CD4-positive, alpha-beta T cell (primary cell): ENCODE data around the gene RBMS2. TPM values are rescaled to one million over a fixed set of nuclear protein-coding genes. Genes with fewer than 3 reads are reported as not detected.

Source experiments
- ATAC-seq: fragments of 200-7000 bp; cut with Tn5 transposase; one replicate; pipeline ENCODE4 v1.10.0; 2022; ENCODE audit warnings: mild to moderate bottlenecking; ENCODE audit not compliant: poor library complexity
- CTCF ChIA-PET: fragments of 350-600 bp; sonication (Branson Sonifier 250); formaldehyde crosslinking; loops from one replicate; lab custom pipeline; 2021; ENCODE audit warnings: antibody characterized with exemption, inconsistent platforms; lab: Charles Lee
- POLR2A ChIA-PET: fragments of 350-600 bp; sonication (Branson Sonifier 250); formaldehyde crosslinking; loops from one replicate; lab custom pipeline; 2021; ENCODE audit warnings: antibody characterized with exemption, inconsistent platforms; lab: Charles Lee
- DNase-seq, 14 experiments: peaks; one replicate each; pipeline ENCODE4 v3.0.0-alpha.2; 2013 to 2020; ENCODE audit warnings: mixed read lengths in 2 of 14
- H3K27ac ChIP-seq, 2 donors: one replicate each; pipeline versions ENCODE4 v1.5.1 to v1.7.0; 2013; ENCODE audit warnings: low read length in 2 of 2, low read depth in 1 of 2, mild to moderate bottlenecking in 1 of 2
- H3K27me3 ChIP-seq, 2 experiments: 1 replicate in 1 of 2; 2 replicates in 1 of 2; pipeline versions ENCODE4 v1.6.1 to v1.7.0; 2013; ENCODE audit warnings: low read length in 2 of 2, control low read depth in 1 of 2, mild to moderate bottlenecking in 1 of 2, moderate library complexity in 1 of 2; ENCODE audit not compliant: insufficient read depth in 2 of 2, control insufficient read depth in 1 of 2
- H3K36me3 ChIP-seq: one replicate; pipeline ENCODE4 v1.6.1; 2013; ENCODE audit warnings: low read length, control low read depth; ENCODE audit not compliant: insufficient read depth
- H3K4me1 ChIP-seq: one replicate; pipeline ENCODE4 v1.6.1; 2013; ENCODE audit warnings: low read length, control low read depth; ENCODE audit not compliant: insufficient read depth
- H3K4me3 ChIP-seq: one replicate; pipeline ENCODE4 v1.5.1; 2013; ENCODE audit warnings: mild to moderate bottlenecking, low read length, moderate library complexity
- H3K9me3 ChIP-seq, 2 experiments: 1 replicate in 1 of 2; 2 replicates in 1 of 2; pipeline versions ENCODE4 v1.6.1 to v1.7.0; 2013; ENCODE audit warnings: low read length in 2 of 2, mild to moderate bottlenecking in 2 of 2, control low read depth in 1 of 2, moderate library complexity in 1 of 2; ENCODE audit not compliant: control insufficient read depth in 1 of 2, insufficient read depth in 1 of 2
- H3K27ac Mint-ChIP-seq: one replicate; pipeline ENCODE4 v1.8.0; 2020; ENCODE audit warnings: mixed read lengths
- H3K27me3 Mint-ChIP-seq: one replicate; pipeline ENCODE4 v1.8.0; 2021; ENCODE audit warnings: mixed read lengths
- H3K36me3 Mint-ChIP-seq: one replicate; pipeline ENCODE4 v1.8.0; 2021; ENCODE audit warnings: low read depth, mixed read lengths
- H3K4me1 Mint-ChIP-seq: one replicate; pipeline ENCODE4 v1.8.0; 2021; ENCODE audit warnings: low read depth, mixed read lengths
- H3K4me3 Mint-ChIP-seq: one replicate; pipeline ENCODE4 v1.8.0; 2020; ENCODE audit warnings: mild to moderate bottlenecking, mixed read lengths
- H3K9me3 Mint-ChIP-seq: one replicate; pipeline ENCODE4 v1.8.0; 2020; ENCODE audit warnings: mixed read lengths
- CTCF ChIP-seq: fragments of 200-600 bp; IDR thresholded peaks from one replicate; pipeline ENCODE4 v1.8.0; 2022; ENCODE audit warnings: antibody characterized with exemption, mild to moderate bottlenecking
- intact Hi-C, 2 experiments: fragments of 100-400 bp; cut with DNase I in 1 of 2; cut with micrococcal nuclease in 1 of 2; formaldehyde crosslinking; loops; one replicate each; pipeline versions ENCODE4 v1.15.1 to v1.9.0; 2023 to 2025; cut with DNase I, micrococcal nuclease
- total RNA-seq, 174 experiments: library from RNA in 2 of 174; stranded (reverse) in 2 of 174; gene quantifications; one replicate each; pipeline ENCODE4 v1.2.3 and lab custom pipeline; 2021 to 2026

The RBMS2 gene
- total RNA-seq, 2 experiments from 2014 or later = 5.1 to 10.8 TPM

- Histone ChIP-seq H3K4me3 (no peak overlapping the region), H3K27me3 (no peaks in the 10 kb centered on the region), H3K9me3 (no peaks in the 10 kb centered on the region), H3K4me1 (no peaks in the 10 kb centered on the region), H3K36me3 (no peaks in the 10 kb centered on the region), H3K27ac (no peak overlapping the region)
- Mint-ChIP-seq H3K9me3 (no peaks in the 10 kb centered on the region), H3K4me3 (no peak overlapping the region), H3K27me3 (no peaks in the 10 kb centered on the region), H3K4me1 (no peaks in the 10 kb centered on the region), H3K36me3 (no peaks in the 10 kb centered on the region), H3K27ac (no peak overlapping the region)
- no peak for TF ChIP-seq CTCF
- ATAC-seq = no peak
- ChIA-PET POLR2A (no interaction called here), CTCF (no interaction called here)
- DNase-seq = no peak
- intact Hi-C loops = loop anchor here in 1 of 2 experiments (10.0 kb wide), 1 partner anchor 1008 kb away; the partner anchor contains the start of gene KIF5A
Measured at GRCh38 chr12:56546680-56547079, 25.1 kb downstream of the RBMS2 start.

GRCh38 chr12:56551070-56551469, 29.4 kb downstream of the RBMS2 start:
- no peaks in the 10 kb centered on the region for H3K36me3 Mint-ChIP-seq
- H3K27ac Mint-ChIP-seq = no peak overlapping the region
- Histone ChIP-seq H3K36me3 (no peaks in the 10 kb centered on the region), H3K9me3 (no peaks in the 10 kb centered on the region), H3K4me3 (no peak overlapping the region), H3K27me3 (no peaks in the 10 kb centered on the region), H3K4me1 (no peaks in the 10 kb centered on the region), H3K27ac (no peak overlapping the region)
- no peak for DNase-seq
- no peak for ATAC-seq
- CTCF ChIA-PET = no interaction called here
- no peak for TF ChIP-seq CTCF
- H3K9me3 Mint-ChIP-seq = no peaks in the 10 kb centered on the region
- intact Hi-C loops = no loop called here
- H3K4me1 Mint-ChIP-seq = no peaks in the 10 kb centered on the region
- POLR2A ChIA-PET = interaction anchor here (0.6 kb wide), 1 partner anchor 200 kb away, joined by 3 read pairs; no protein-coding TSS in a partner anchor
- no peaks in the 10 kb centered on the region for H3K27me3 Mint-ChIP-seq
- H3K4me3 Mint-ChIP-seq = no peak overlapping the region

- Histone ChIP-seq H3K4me1 (peaks cover 24% of the 10 kb centered on the region), H3K36me3 (no peaks in the 10 kb centered on the region), H3K27me3 (no peaks in the 10 kb centered on the region), H3K4me3 (peak overlapping the region; percentile 15), H3K27ac (no peak overlapping the region), H3K9me3 (no peaks in the 10 kb centered on the region)
- Mint-ChIP-seq H3K4me3 (peak overlapping the region; percentile 14), H3K4me1 (peaks cover 27% of the 10 kb centered on the region), H3K36me3 (no peaks in the 10 kb centered on the region), H3K27me3 (no peaks in the 10 kb centered on the region), H3K27ac (peak overlapping the region; percentile 41), H3K9me3 (no peaks in the 10 kb centered on the region)
- TF ChIP-seq CTCF = no peak
- peak in 7 of 14 experiments; percentile 1 to 44 (median 27) for DNase-seq
- peak; percentile 27 for ATAC-seq
- POLR2A ChIA-PET = interaction anchor here (0.6 to 0.8 kb wide), 2 partner anchors 157 to 567 kb away, joined by 3 read pairs; no protein-coding TSS in a partner anchor
- CTCF ChIA-PET = no interaction called here
- intact Hi-C loops = no loop called here
Measured at GRCh38 chr12:56565510-56566101, 44.0 kb downstream of the RBMS2 start.
